ENCODE measurements around the gene KRT6A. TPM values are rescaled to one million over a fixed set of nuclear protein-coding genes. Genes with fewer than 3 reads are reported as not detected.

KRT6A gene
- total RNA-seq (2014; rRNA removed; shearing (Covaris generic)): not detected in 2 replicates
- polyA plus RNA-seq (2015; cell fraction: cytosol; rRNA removed): not detected in 2 replicates
- polyA plus RNA-seq (2015; cell fraction: nucleus; rRNA removed): not detected in 2 replicates

DNA sequence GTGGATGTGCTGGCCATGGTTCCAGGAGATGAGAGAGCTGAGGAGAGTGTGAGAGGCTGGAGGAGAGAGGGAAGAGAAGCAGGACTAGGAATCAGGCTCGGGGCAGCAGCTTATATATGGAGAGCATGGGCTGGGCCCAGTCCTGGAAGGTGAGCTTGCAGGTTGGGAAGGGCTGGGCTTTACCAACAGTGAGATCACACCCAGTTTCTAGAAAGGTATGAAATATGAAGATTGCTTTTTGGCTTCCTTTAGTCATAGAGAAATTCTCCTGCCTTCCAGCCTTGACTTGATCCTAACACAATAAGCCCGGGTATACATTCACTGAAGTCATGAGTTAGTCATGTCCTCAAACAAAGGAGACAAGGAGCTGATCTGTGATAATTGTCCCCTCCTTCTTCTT is at the start of gene KRT6A:
KRT6A (minus strand) TSS at position 86 of the 400 bp plus-strand sequence; CDS start at position 17, 69 bp downstream.
- DNase-seq (ENCODE audit: low read depth, low spot score): no peak
- in situ Hi-C loops (cut with HindIII; ENCODE audit: low pct_unique_long_range_greater_than_20kb, low sequenced_read_pairs): no loop called here

DNA sequence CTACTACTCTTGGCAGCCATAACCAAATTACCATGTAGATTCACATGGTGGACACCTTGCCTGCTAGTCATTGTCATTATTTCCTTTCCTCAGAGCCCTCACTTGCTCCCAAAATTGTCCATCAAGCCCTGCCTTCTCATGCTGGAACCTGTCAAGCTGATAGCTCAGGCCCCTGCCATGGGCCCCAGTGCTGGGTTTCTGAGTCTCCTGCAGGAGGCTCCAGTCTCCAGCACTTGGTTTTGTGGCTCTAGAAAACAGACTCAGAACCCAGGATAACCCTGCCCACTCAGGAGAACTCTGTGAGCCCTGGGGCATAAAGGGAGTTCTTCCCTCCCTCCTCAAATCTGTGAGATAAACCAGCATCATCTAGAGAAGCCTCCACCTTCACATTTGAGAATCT is 49.1 kb upstream of the KRT6A start:
- no peak for DNase-seq (ENCODE audit: low read depth, low spot score)
- in situ Hi-C loops (cut with HindIII; ENCODE audit: low pct_unique_long_range_greater_than_20kb, low sequenced_read_pairs): no loop called here

DNA sequence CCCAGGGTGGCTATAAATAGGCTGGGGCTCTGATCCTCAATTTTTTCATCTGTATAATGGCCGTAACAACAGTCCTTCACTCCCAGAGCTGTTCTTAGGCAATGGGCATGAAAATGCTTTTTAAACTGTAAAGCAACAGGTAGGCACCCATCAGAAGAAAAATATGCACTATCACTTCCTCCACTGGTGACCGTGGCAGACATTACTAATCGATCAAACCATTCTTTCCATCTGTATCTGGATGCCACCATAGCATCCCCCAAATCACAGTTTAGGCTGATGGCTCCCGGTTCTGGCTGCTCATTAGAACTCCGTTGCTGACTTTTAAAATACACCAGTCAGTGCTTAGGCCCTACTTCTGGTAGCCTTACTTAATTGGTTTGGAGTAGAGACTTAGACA is 48.7 kb upstream of the KRT6A start:
- in situ Hi-C loops (cut with HindIII; ENCODE audit: low pct_unique_long_range_greater_than_20kb, low sequenced_read_pairs): no loop called here
- DNase-seq (ENCODE audit: low read depth, low spot score): no peak

DNA sequence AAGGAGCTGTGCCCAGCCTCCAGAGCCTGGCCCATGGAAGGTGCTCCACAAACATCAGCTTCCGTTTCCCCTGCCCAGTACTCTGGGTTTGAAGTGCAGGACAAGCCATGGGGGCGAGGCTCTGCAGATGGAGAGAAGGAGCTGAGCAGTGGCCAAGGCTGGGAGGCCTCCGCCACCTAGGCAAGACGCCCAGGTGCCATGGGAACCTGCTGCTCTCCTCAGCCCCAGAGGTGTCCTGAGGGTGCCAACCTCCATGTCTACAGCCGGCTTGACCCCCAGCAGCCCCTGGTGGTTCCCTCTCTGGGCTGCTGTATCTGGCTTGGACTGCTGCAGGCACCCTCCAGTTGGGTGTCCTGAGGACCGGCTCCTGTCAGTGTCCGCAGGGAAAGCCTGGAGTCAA is 47.5 kb upstream of the KRT6A start:
- in situ Hi-C loops (cut with HindIII; ENCODE audit: low pct_unique_long_range_greater_than_20kb, low sequenced_read_pairs): no loop called here
- no peak for DNase-seq (ENCODE audit: low read depth, low spot score)

DNA sequence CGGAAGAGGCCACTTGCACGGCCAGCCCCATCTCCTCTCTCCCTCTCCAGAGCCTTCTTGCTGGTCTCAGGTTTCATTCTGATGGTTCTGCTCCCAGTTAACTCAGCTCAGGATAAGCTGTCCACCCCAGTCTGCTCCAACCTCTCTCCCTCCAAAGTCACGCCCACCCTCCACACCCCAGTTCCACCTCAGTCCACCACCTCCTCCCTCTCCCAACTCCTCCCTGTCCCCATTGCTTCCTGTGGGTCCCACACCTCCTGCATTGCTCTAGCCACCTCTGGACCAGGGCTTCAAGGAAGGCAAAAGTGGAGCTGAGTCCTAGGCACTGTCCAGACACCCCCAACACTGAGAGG is 46.7 kb upstream of the KRT6A start:
- DNase-seq (ENCODE audit: low read depth, low spot score): no peak
- in situ Hi-C loops (cut with HindIII; ENCODE audit: low pct_unique_long_range_greater_than_20kb, low sequenced_read_pairs): no loop called here

DNA sequence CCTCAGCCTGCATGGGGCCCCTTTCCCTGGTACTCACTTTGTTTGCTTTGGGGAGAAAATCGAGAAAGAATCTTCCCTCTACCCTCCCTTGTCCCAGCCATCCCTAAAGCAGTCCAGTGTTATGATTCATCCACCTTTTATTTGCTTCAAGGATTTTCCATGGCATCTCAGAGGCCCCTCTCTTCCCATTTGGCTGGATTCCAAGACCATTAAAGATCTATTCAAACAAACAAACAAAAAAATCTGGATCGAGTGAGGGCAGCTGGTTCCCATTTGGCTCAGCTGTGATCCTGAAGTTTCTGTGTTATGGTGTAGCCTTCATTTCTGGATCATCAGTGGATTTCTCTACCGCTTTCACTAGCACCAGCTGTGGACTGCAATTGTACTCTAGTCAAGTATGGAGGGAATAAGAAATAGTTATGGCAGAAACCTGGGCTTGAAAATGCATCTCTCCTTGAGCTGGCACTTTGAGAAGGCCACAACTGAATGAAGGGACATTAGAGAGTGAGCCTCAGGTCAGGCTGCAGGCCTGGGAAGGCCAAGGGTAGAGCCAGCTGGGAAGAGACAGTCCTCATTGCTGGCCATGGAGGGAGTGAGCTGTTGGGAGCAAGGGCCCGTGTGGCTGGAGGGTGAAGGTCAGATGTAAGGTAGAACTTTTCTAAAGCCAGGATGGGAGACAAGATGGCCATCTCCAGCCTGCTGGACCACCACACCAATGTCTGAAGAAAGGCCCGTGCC is 46.2 kb upstream of the KRT6A start:
- in situ Hi-C loops (cut with HindIII; ENCODE audit: low pct_unique_long_range_greater_than_20kb, low sequenced_read_pairs): no loop called here

DNA sequence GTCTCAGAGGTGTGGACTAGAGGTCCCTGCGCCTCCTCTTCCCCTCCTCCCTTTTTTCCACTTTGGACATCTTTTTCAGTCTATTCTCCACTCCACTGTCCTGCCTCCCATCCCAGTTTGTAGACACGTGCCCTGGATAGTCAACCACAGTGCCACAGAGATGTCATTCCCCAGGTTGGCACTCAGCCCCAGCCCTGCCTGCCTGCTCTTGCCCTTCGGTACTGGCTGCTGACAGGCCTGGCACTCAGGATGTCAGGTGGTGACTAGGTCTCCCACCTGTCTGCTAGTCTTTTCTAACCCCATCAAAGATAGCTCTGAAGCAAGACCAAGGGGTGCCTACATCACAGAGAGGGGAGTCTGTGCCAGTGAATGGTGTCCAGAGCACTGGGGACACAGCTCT is 44.0 kb upstream of the KRT6A start:
- DNase-seq (ENCODE audit: low read depth, low spot score): no peak
- in situ Hi-C loops (cut with HindIII; ENCODE audit: low pct_unique_long_range_greater_than_20kb, low sequenced_read_pairs): no loop called here

More for the DNA sequence above, 46.2 kb upstream of the KRT6A start:
- no peak for DNase-seq (ENCODE audit: low read depth, low spot score)

DNA sequence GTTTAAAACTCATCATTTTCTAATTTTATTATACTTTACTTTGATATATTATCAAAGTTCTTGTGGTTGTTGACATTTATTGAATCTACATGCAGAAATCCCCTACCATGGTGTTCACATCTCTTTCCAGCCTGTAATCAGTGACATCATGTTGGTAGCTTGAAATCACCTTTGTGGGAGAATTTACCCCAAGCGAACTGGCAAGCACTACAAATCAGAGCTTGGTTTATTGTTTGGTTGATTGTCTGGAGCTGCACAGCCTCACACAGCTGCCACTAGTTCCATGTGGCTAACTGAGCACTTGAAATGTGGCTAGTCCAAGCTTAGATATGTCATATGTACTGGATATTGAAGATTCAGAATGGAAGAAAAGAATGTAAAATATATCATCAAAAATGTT is 42.5 kb upstream of the KRT6A start:
- in situ Hi-C loops (cut with HindIII; ENCODE audit: low pct_unique_long_range_greater_than_20kb, low sequenced_read_pairs): no loop called here
- no peak for DNase-seq (ENCODE audit: low read depth, low spot score)

DNA sequence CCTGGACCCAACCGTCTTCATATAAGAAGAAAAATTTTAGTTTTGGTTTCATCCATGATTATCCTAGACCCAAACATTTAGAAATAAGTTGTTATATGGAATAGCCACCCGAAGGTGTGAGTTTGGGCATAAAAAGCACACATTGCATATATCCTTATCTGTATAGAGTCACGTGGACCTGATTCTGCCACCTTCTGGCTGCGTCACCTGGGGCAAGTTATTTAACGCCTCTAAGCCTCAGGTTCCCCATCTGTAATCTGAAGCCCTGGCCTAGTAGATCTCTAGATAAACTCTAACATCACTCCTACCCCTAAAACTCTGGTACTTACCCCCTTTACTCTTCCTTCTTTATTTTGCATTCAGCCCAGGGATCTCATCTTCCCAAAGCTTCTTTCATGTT is 41.4 kb upstream of the KRT6A start:
- DNase-seq (ENCODE audit: low read depth, low spot score): no peak
- in situ Hi-C loops (cut with HindIII; ENCODE audit: low pct_unique_long_range_greater_than_20kb, low sequenced_read_pairs): no loop called here

DNA sequence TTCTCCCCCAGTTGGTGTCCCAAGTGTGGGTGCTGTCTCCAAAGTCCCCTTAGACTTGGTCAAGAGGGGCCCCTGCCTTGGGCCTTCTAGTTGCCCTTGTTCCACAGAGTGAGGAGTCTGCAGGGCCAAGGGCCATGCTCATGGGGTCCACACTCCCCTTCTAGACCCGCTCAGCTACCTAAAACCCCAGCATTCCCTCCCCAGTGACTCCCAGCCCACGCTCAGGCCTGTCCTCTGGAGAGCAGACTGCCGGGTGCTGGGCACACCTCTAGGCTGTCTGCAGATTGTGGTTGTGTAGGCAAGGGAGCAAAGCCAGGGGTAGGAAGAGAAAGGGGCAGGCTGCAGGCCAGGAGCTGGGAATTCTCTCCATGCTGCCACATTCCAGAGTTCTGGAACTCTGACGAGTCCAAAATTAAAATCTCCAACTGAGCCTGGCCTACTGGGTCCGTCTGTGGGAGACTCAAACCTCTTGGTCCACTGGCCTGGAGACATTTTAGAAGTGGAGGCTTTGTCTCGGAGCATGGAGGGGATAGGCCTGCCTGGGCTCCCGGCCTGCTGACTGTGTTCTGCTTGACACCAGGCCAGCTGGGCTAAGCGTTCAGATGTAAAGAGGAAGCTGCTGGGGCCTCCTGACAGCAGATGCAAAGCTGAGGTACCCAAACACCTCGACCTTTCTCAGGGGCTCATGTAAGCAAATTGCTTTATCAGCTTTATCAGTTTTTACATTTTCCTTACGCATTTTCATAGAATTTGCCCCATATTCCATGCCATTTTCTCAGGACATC is 40.8 kb upstream of the KRT6A start:
- DNase-seq (ENCODE audit: low read depth, low spot score): no peak
- in situ Hi-C loops (cut with HindIII; ENCODE audit: low pct_unique_long_range_greater_than_20kb, low sequenced_read_pairs): no loop called here

DNA sequence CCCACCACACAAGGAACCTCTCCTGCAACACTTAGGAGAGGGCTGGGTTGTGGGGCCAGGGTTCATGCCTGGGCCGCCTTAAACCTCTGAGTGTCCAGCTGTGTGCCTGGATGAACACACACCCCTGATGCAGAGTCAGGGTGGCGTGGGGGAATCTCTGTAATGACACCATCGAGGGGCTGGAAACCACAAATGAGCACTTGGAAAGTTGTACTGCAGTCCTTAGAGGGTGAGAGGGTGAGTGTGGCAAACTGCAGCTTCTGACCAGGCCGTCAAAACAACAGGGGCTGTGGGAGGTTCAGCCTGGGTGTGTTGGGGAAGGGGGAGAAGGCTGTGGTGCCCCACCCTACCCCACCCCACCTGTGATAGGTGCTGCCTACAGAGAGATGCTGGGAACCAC is 39.6 kb upstream of the KRT6A start:
- no peak for DNase-seq (ENCODE audit: low read depth, low spot score)
- in situ Hi-C loops (cut with HindIII; ENCODE audit: low pct_unique_long_range_greater_than_20kb, low sequenced_read_pairs): no loop called here

DNA sequence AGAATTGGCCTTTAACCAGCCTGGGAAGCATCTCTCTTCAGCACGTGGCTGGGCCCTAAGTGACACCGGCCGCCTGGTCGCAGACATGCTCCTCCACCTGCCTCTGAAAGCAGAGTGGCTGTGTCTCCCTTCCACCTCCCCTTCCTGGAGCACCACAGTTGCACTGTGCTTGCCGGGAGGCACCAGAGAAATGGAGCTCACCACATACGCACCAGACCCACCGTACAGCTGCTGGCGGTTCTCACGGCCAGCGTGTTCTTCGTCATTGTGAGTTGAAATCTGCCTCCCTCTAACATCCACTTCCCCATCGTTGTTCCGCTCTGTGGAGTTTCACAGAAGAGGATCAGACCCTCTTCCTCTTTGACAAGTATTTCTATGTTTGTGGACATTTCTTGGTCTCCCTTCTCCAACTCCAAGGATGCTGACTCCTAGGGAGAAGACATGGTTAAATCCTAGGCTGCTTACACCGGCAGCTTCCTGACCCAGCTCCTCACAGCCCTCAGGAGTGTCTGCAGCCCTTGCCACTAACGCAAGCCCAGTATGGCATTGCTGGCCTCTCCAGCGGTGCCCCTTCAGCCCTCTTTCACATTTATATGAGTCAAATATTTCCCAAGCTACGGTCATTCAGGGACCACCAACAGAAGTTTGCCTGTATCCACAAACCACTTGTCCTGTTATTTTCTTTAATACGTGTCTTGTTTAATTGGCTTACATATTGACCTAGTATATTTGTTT is 38.7 kb upstream of the KRT6A start:
- DNase-seq (ENCODE audit: low read depth, low spot score): no peak
- in situ Hi-C loops (cut with HindIII; ENCODE audit: low pct_unique_long_range_greater_than_20kb, low sequenced_read_pairs): no loop called here

DNA sequence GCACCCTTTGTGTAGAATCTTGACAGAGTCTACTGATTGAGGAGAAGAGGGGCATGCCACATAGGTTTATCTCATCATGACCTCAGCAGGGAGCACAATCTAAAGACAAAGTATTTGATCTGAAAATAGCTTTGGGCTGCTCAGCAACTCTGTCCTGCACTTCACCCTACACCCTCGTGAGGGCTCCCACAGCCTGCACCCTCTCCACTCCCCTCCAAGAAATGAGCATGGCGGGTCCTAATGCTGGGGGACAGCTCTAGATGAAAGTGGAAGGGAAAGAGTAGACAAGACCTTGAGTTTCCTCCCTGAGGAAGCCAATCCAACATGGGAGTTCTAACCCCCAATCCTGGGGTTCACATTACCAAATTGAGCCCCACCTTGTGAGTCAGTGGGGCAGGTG is 37.8 kb upstream of the KRT6A start:
- DNase-seq (ENCODE audit: low read depth, low spot score): no peak
- in situ Hi-C loops (cut with HindIII; ENCODE audit: low pct_unique_long_range_greater_than_20kb, low sequenced_read_pairs): no loop called here

DNA sequence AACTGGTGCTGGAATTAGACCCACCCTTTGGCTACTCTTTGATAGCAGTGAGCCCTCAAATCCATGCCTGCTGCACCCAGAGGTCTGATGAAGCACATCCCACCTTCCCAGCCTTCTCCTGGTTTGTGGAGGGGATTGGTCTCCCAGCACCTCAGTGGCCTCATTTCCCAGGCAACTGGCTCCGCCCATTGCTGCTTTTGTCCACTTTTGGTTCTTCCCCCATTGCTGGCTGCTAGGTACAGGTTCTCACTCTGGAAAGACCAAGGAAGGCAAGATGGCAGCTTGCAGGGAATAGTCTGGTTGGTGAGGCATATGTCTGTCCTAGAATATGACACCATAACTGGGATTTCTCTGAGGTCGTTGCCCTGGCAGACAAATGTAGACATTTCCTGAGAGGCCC is 37.3 kb upstream of the KRT6A start:
- DNase-seq (ENCODE audit: low read depth, low spot score): no peak
- in situ Hi-C loops (cut with HindIII; ENCODE audit: low pct_unique_long_range_greater_than_20kb, low sequenced_read_pairs): no loop called here

DNA sequence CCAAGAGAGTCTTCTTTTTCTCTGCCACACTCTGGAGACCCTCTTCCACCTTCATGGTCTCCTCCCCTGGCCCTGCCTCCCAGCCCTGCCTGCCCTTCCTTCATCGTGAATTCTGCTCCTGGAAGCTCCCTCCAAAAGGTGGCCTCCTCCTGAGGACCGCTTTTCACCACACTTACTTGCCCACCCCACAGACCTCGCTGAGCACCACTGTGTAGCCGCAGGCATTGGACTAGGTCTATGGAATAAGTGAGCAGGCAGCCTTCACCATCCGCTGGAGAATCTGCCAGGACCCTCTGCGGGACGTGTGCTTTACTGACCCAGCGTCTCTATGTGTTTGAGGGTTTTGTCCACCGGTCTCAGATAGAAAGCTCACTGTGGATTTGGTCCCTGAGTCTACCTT is 36.8 kb upstream of the KRT6A start:
- DNase-seq (ENCODE audit: low read depth, low spot score): no peak
- in situ Hi-C loops (cut with HindIII; ENCODE audit: low pct_unique_long_range_greater_than_20kb, low sequenced_read_pairs): no loop called here

DNA sequence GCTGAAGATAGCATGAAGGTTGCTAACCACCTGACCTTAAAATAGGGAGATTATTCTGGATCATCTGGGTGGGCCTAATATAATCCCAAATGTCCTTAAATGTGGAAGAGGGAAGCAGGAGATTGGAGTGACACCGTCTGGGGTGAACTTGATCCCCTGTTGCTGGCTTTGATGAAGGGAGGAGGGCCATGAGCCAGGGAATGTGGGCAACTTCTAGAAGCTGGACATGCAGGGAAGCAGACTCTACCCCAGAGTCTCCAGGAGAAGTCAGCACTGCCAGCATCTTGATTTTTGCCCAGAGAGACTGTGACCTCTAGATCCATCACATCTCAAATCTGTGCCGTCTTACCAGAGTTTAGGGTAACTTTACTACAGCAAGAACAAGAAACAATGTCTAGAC is 36.4 kb upstream of the KRT6A start:
- in situ Hi-C loops (cut with HindIII; ENCODE audit: low pct_unique_long_range_greater_than_20kb, low sequenced_read_pairs): no loop called here
- DNase-seq (ENCODE audit: low read depth, low spot score): no peak

DNA sequence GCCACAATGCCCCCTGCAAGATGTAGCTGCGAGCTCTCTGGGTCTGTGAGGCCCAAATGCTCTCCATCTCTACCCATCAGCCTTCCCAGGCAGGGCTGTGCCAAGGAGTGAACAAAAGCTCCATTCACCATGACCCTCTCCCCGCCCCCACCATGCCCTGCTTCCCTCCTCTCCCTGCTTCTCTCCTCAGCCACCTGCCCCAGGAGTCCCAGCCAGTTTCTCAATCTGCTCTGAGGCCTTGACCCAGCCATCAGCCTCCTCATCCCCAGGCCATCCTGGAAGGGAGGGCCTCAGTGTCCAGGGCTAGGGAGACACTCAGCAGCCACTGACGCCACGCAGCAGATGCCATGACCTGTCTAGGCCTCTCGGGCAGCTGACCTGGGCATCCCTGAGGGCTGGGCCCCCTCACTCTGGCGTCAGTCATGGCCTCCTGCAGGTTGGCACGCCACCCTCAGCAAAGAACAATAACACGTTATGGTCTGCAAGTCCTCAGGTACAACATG is 35.6 kb upstream of the KRT6A start:
- no peak for DNase-seq (ENCODE audit: low read depth, low spot score)
- in situ Hi-C loops (cut with HindIII; ENCODE audit: low pct_unique_long_range_greater_than_20kb, low sequenced_read_pairs): no loop called here

DNA sequence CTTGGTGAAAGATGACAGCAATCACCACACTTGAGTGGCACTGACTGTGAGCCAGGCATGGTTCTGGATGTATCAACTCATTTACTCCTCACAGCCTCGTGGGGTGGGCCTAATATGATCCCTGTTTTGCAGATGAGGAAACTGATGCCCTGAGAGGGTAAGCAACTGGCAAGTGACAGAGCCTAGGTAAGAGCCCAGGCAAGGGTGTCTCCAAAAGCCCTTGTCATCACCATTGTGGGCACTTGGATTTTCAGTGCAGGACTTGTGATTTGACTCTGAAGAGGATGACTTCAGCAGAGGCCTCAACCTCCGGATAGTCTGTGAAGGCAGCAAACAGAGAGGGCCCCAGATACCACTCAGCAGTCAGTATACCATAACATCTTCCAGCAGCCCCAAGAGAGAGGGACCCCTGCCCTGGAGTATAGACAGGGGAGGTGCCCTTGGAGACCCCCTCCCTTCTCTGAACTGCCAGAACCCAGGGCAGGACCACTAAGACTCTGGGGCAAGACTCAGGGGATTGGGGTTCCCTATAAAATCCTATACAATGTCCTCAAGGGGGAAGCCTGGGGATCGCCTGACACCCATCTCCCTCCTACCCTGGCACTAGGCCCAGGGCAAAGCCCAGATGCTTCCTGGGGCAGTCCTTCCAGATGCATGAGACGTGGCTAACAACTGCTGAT is 34.2 kb upstream of the KRT6A start:
- in situ Hi-C loops (cut with HindIII; ENCODE audit: low pct_unique_long_range_greater_than_20kb, low sequenced_read_pairs): no loop called here
- no peak for DNase-seq (ENCODE audit: low read depth, low spot score)

Measured in SK-MEL-5 (cell line).